ENCODE data around the gene ZNF277. TPM values are rescaled to one million over a fixed set of nuclear protein-coding genes. Genes with fewer than 3 reads are reported as not detected.

Gene ZNF277
- total RNA-seq, 2 donors from 2014 or later: 11.2 to 15.0 TPM

GRCh38 chr7:112173568-112173905, 33.0 kb upstream of the ZNF277 start:
- DNase-seq (ENCODE audit: low spot score) (no peak), ATAC-seq (no peak)
- no peaks in the 10 kb centered on the region for H3K9me3 Mint-ChIP-seq
- H3K36me3 Mint-ChIP-seq: no peaks in the 10 kb centered on the region
- peaks cover 32 to 61% of the 10 kb centered on the region in 2 donors for H3K27me3 Mint-ChIP-seq
- H3K27ac Mint-ChIP-seq: no peak overlapping the region
- no peaks in the 10 kb centered on the region for H3K4me1 Mint-ChIP-seq (ENCODE audit: low read depth in 2 of 2)
- no peak overlapping the region for H3K4me3 Mint-ChIP-seq

- H3K36me3 Mint-ChIP-seq: no peaks in the 10 kb centered on the region
- no peak overlapping the region for H3K4me3 Mint-ChIP-seq
- no peaks in the 10 kb centered on the region for H3K9me3 Mint-ChIP-seq
- H3K4me1 Mint-ChIP-seq (ENCODE audit: low read depth in 2 of 2): no peaks in the 10 kb centered on the region
- ATAC-seq (no peak), DNase-seq (ENCODE audit: low spot score) (no peak)
- H3K27ac Mint-ChIP-seq: no peak overlapping the region
- H3K27me3 Mint-ChIP-seq: peaks cover 30 to 61% of the 10 kb centered on the region in 2 donors
Measured at GRCh38 chr7:112174192-112174591, 32.3 kb upstream of the ZNF277 start.

- Mint-ChIP-seq H3K4me1 (ENCODE audit: low read depth in 2 of 2) (no peaks in the 10 kb centered on the region), H3K27ac (no peak overlapping the region), H3K27me3 (peaks cover 33 to 53% of the 10 kb centered on the region in 2 donors), H3K36me3 (no peaks in the 10 kb centered on the region), H3K9me3 (no peaks in the 10 kb centered on the region), H3K4me3 (no peak overlapping the region)
- ATAC-seq (no peak), DNase-seq (ENCODE audit: low spot score) (no peak)
Measured at GRCh38 chr7:112176241-112176640, 30.3 kb upstream of the ZNF277 start.

- ATAC-seq (no peak), DNase-seq (ENCODE audit: low spot score) (no peak)
- Mint-ChIP-seq H3K9me3 (no peaks in the 10 kb centered on the region), H3K27me3 (peaks cover 33 to 52% of the 10 kb centered on the region in 2 donors), H3K4me3 (no peak overlapping the region), H3K4me1 (ENCODE audit: low read depth in 2 of 2) (no peaks in the 10 kb centered on the region), H3K27ac (no peak overlapping the region), H3K36me3 (no peaks in the 10 kb centered on the region)
Measured at GRCh38 chr7:112176693-112177415, 29.6 kb upstream of the ZNF277 start.

GRCh38 chr7:112180223-112180622, 26.3 kb upstream of the ZNF277 start:
- H3K36me3 Mint-ChIP-seq: no peaks in the 10 kb centered on the region

GRCh38 chr7:112182749-112183148, 23.7 kb upstream of the ZNF277 start:
- ATAC-seq (no peak), DNase-seq (ENCODE audit: low spot score) (no peak)
- no peaks in the 10 kb centered on the region for H3K9me3 Mint-ChIP-seq
- no peak overlapping the region for H3K4me3 Mint-ChIP-seq
- H3K27ac Mint-ChIP-seq: no peak overlapping the region
- no peaks in the 10 kb centered on the region for H3K36me3 Mint-ChIP-seq
- H3K27me3 Mint-ChIP-seq: peaks cover 12 to 20% of the 10 kb centered on the region in 2 donors
- no peaks in the 10 kb centered on the region for H3K4me1 Mint-ChIP-seq (ENCODE audit: low read depth in 2 of 2)

More at GRCh38 chr7:112180223-112180622, 26.3 kb upstream of the ZNF277 start:
- DNase-seq (ENCODE audit: low spot score): no peak
- ATAC-seq: no peak
- H3K9me3 Mint-ChIP-seq: no peaks in the 10 kb centered on the region
- H3K27me3 Mint-ChIP-seq: peaks cover 25 to 35% of the 10 kb centered on the region in 2 donors
- no peaks in the 10 kb centered on the region for H3K4me1 Mint-ChIP-seq (ENCODE audit: low read depth in 2 of 2)
- H3K4me3 Mint-ChIP-seq: no peak overlapping the region
- no peak overlapping the region for H3K27ac Mint-ChIP-seq

GRCh38 chr7:112183266-112183665, 23.2 kb upstream of the ZNF277 start:
- Mint-ChIP-seq H3K4me1 (ENCODE audit: low read depth in 2 of 2) (no peaks in the 10 kb centered on the region), H3K27me3 (peaks cover 7 to 15% of the 10 kb centered on the region in 2 donors), H3K27ac (no peak overlapping the region), H3K4me3 (no peak overlapping the region), H3K36me3 (no peaks in the 10 kb centered on the region), H3K9me3 (no peaks in the 10 kb centered on the region)
- ATAC-seq: no peak
- DNase-seq (ENCODE audit: low spot score): no peak

- Mint-ChIP-seq H3K9me3 (no peaks in the 10 kb centered on the region), H3K4me3 (no peak overlapping the region), H3K27me3 (peaks cover 5 to 13% of the 10 kb centered on the region in 2 donors), H3K4me1 (ENCODE audit: low read depth in 2 of 2) (no peaks in the 10 kb centered on the region), H3K36me3 (no peaks in the 10 kb centered on the region), H3K27ac (no peak overlapping the region)
- ATAC-seq: no peak
- no peak for DNase-seq (ENCODE audit: low spot score)
Measured at GRCh38 chr7:112184455-112184854, 22.0 kb upstream of the ZNF277 start.

- Mint-ChIP-seq H3K9me3 (no peaks in the 10 kb centered on the region), H3K27me3 (peaks cover 10 to 18% of the 10 kb centered on the region in 2 donors), H3K4me3 (no peak overlapping the region), H3K27ac (no peak overlapping the region), H3K4me1 (ENCODE audit: low read depth in 2 of 2) (no peaks in the 10 kb centered on the region), H3K36me3 (no peaks in the 10 kb centered on the region)
- no peak for ATAC-seq
- DNase-seq (ENCODE audit: low spot score): no peak
Measured at GRCh38 chr7:112185005-112185834, 21.3 kb upstream of the ZNF277 start.

- H3K36me3 Mint-ChIP-seq: no peaks in the 10 kb centered on the region
- no peak overlapping the region for H3K4me3 Mint-ChIP-seq
- DNase-seq (ENCODE audit: low spot score): no peak
- no peaks in the 10 kb centered on the region for H3K4me1 Mint-ChIP-seq (ENCODE audit: low read depth in 2 of 2)
- ATAC-seq: no peak
- H3K9me3 Mint-ChIP-seq: no peaks in the 10 kb centered on the region
- peaks cover 15% of the 10 kb centered on the region in 2 donors for H3K27me3 Mint-ChIP-seq
- no peak overlapping the region for H3K27ac Mint-ChIP-seq
Measured at GRCh38 chr7:112186300-112186699, 20.2 kb upstream of the ZNF277 start.

GRCh38 chr7:112188257-112188656, 18.2 kb upstream of the ZNF277 start:
- no peak for DNase-seq (ENCODE audit: low spot score)

GRCh38 chr7:112189691-112190090, 16.8 kb upstream of the ZNF277 start:
- H3K4me3 Mint-ChIP-seq: no peak overlapping the region
- peaks cover 23 to 25% of the 10 kb centered on the region in 2 donors for H3K27me3 Mint-ChIP-seq
- H3K36me3 Mint-ChIP-seq: no peaks in the 10 kb centered on the region
- H3K9me3 Mint-ChIP-seq: no peaks in the 10 kb centered on the region
- DNase-seq (ENCODE audit: low spot score) (no peak), ATAC-seq (no peak)
- H3K27ac Mint-ChIP-seq: no peak overlapping the region
- no peaks in the 10 kb centered on the region for H3K4me1 Mint-ChIP-seq (ENCODE audit: low read depth in 2 of 2)

More at GRCh38 chr7:112188257-112188656, 18.2 kb upstream of the ZNF277 start:
- H3K36me3 Mint-ChIP-seq: no peaks in the 10 kb centered on the region
- H3K27ac Mint-ChIP-seq: no peak overlapping the region
- no peak for ATAC-seq
- peaks cover 15% of the 10 kb centered on the region in 2 donors for H3K27me3 Mint-ChIP-seq
- H3K9me3 Mint-ChIP-seq: no peaks in the 10 kb centered on the region
- H3K4me1 Mint-ChIP-seq (ENCODE audit: low read depth in 2 of 2): no peaks in the 10 kb centered on the region
- H3K4me3 Mint-ChIP-seq: no peak overlapping the region

- no peaks in the 10 kb centered on the region for H3K4me1 Mint-ChIP-seq (ENCODE audit: low read depth in 2 of 2)
- DNase-seq (ENCODE audit: low spot score) (no peak), ATAC-seq (peak in 1 of 2 donors; percentile 15)
- no peak overlapping the region for H3K4me3 Mint-ChIP-seq
- no peak overlapping the region for H3K27ac Mint-ChIP-seq
- H3K27me3 Mint-ChIP-seq: peaks cover 23 to 25% of the 10 kb centered on the region in 2 donors
- no peaks in the 10 kb centered on the region for H3K9me3 Mint-ChIP-seq
- no peaks in the 10 kb centered on the region for H3K36me3 Mint-ChIP-seq
Measured at GRCh38 chr7:112190120-112190519, 16.4 kb upstream of the ZNF277 start.

Measured in natural killer cell treated with Interleukin-12 subunit alpha and Interleukin-12 subunit beta and Interleukin-15 and Interleukin-18, amount 100 ng/mL, for 72 hours (primary cell).